Renal cortical epithelial cell (primary cell): Measurements from ENCODE around the gene OVOL3. TPM values are rescaled to one million over a fixed set of nuclear protein-coding genes. Genes with fewer than 3 reads are reported as not detected.
A peak's percentile ranks its signal among the peaks of the same experiment; 100 is the strongest.

Source experiments
- DNase-seq: peaks from one replicate; pipeline ENCODE4 v3.0.0-alpha.2; 2011; ENCODE audit warnings: low read depth
- total RNA-seq: library from RNA; depleted of rRNA; stranded (reverse); fragments of >200 nt; gene quantifications from 2 replicates; pipeline ENCODE4 v1.2.3, GENCODE V29; 2014

The OVOL3 gene
- total RNA-seq, 1 donor from 2014 or later, result not detected

GRCh38 chr19:36100476-36100875, 10.5 kb upstream of the OVOL3 start:
- no peak for DNase-seq

- no peak for DNase-seq
These were observed 9.2 kb upstream of the OVOL3 start for GRCh38 chr19:36101550-36102327.

GRCh38 chr19:36103040-36103626, 7.8 kb upstream of the OVOL3 start:
- DNase-seq, result no peak

GRCh38 chr19:36103842-36104552, 6.9 kb upstream of the OVOL3 start:
- no peak for DNase-seq

GRCh38 chr19:36106441-36106840, 4.5 kb upstream of the OVOL3 start:
- no peak for DNase-seq

- DNase-seq, result no peak
These were observed 4.0 kb upstream of the OVOL3 start for GRCh38 chr19:36106991-36107390.

- no peak for DNase-seq
These were observed 2.3 kb upstream of the OVOL3 start for GRCh38 chr19:36108684-36109083.

GRCh38 chr19:36111200-36111539, 227 bp downstream of the OVOL3 start:
- no peak for DNase-seq

- DNase-seq, result no peak
These were observed 1.7 kb downstream of the OVOL3 start for GRCh38 chr19:36112678-36113077.

GRCh38 chr19:36113425-36113824, 2.5 kb downstream of the OVOL3 start:
- no peak for DNase-seq

GRCh38 chr19:36113894-36114720, 3.2 kb downstream of the OVOL3 start:
- no peak for DNase-seq

GRCh38 chr19:36114721-36115452, 3.9 kb downstream of the OVOL3 start, which contains the start of gene POLR2I:
Gene POLR2I, minus strand, starts transcription at chr19:36114875. Its CDS starts 19 bp downstream, at chr19:36114856.
- peak; percentile 99 for DNase-seq

GRCh38 chr19:36115453-36116343, 4.8 kb downstream of the OVOL3 start, which contains the start of gene TBCB:
Gene TBCB, plus strand, starts transcription at chr19:36115468. Its CDS starts 93 bp downstream, at chr19:36115561.
- no peak for DNase-seq

- no peak for DNase-seq
These were observed 5.3 kb downstream of the OVOL3 start for GRCh38 chr19:36116344-36116637.

GRCh38 chr19:36120092-36120983, 9.4 kb downstream of the OVOL3 start:
- no peak for DNase-seq

- no peak for DNase-seq
These were observed 10.0 kb downstream of the OVOL3 start for GRCh38 chr19:36120984-36121358.

GRCh38 chr19:36121486-36122124, 10.7 kb downstream of the OVOL3 start:
- no peak for DNase-seq

- DNase-seq, result no peak
These were observed 14.6 kb downstream of the OVOL3 start for GRCh38 chr19:36125557-36125956.

GRCh38 chr19:36128392-36128736, 17.4 kb downstream of the OVOL3 start:
- no peak for DNase-seq
